SK-N-MC (cell line): ENCODE measurements around the gene NEK11.
"Not testable (repeated sequence)": the region's sequence is repeated elsewhere in the genome, so short reads cannot be mapped to it uniquely, and the experiment has no call there.

Source experiments
- DNase-seq: peaks from one replicate; pipeline ENCODE4 v3.0.0-alpha.2; 2011; ENCODE audit warnings: low read depth, low spot score
- H3K27ac ChIP-seq: fragments of 200-600 bp; sonication (generic); 2 replicates; pipeline ENCODE4 v1.5.1; 2016; ENCODE audit warnings: mixed run types
- H3K36me3 ChIP-seq: fragments of 200-600 bp; sonication (generic); 2 replicates; pipeline ENCODE4 v1.6.1; 2017; ENCODE audit warnings: antibody characterized with exemption, low read length, mixed read lengths; ENCODE audit not compliant: insufficient read depth
- H3K4me3 ChIP-seq: fragments of 200-600 bp; sonication (generic); 2 replicates; pipeline ENCODE4 v1.5.1; 2016
- H3K9ac ChIP-seq: fragments of 200-600 bp; sonication (generic); 2 replicates; pipeline ENCODE4 v1.8.0; 2017; ENCODE audit warnings: mixed run types, mixed read lengths; ENCODE audit not compliant: insufficient read length
- H3K9me3 ChIP-seq: fragments of 200-600 bp; sonication (generic); 2 replicates; pipeline ENCODE4 v1.6.1; 2017; ENCODE audit warnings: low read depth, mild to moderate bottlenecking, antibody characterized with exemption, low read length, moderate library complexity, mixed read lengths
- EZH2 ChIP-seq: fragments of 200-600 bp; sonication (generic); IDR thresholded peaks from one replicate; pipeline ENCODE4 v1.6.1; 2017; ENCODE audit warnings: antibody characterized with exemption
- FOXP2 ChIP-seq: optimal IDR thresholded peaks from 2 replicates; pipeline ENCODE3; 2011; ENCODE audit warnings: mild to moderate bottlenecking, moderate library complexity; ENCODE audit not compliant: insufficient read depth; ENCODE audit errors: extremely low read length, control extremely low read depth
- POLR2AphosphoS5 ChIP-seq: IDR thresholded peaks from 2 replicates; pipeline ENCODE4 v1.6.1; 2012; ENCODE audit warnings: mild to moderate bottlenecking, low read depth, low read length, borderline replicate concordance

Gene NEK11

DNA sequence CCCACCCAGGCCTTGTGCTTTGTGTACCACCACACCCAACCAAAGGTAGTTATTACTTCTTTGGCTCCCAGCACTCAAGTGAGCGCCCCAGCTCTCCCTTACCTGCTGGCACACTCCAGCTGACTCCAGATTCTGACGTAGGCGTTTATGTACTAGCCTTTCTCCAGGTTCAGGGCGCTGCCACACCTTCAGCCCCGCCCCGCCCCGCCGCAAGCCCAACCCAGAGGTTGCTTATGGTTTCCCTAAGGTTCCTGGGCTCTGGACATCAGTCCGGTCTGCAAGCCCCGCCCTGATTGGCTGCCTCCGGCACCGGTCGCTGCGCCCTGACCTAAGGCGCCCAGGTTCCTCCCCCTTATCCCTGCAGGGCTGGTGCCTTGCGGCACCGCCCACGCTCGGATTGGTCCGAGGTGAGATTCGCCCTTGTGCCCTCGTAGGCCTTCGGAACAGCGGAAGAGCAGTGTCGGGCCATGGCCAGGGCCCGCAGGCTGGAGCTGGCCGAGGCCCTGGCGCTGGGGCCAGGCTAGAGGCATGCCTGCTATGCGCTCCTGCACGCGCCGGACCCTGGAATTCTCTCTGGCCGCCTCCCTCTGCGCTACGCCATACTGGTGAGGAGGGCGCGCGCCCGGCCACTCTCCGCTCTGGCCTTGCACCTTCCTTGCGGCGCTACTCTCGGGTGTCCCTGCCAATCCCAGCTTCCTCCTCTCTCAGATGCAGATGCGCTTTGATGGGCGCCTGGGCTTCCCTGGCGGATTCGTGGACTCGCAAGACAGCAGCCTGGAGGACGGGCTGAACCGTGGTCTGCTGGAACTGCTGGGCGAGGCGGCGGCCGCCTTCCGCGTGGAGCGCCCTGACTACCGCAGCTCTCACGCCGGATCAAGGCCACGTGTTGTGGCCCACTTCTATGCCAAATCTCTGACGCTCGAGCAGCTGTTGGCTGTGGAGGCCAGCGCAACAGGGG lies 335.1 kb downstream of the NEK11 start:
- TF ChIP-seq POLR2AphosphoS5 (no peak), FOXP2 (no peak), EZH2 (no peak)
- no peaks in the 10 kb centered on the region for H3K9me3 ChIP-seq
- H3K4me3 ChIP-seq, result no peak overlapping the region
- H3K9ac ChIP-seq, result no peak overlapping the region
- no peak overlapping the region for H3K27ac ChIP-seq
- H3K36me3 ChIP-seq, result no peaks in the 10 kb centered on the region
- DNase-seq, result no peak

DNA sequence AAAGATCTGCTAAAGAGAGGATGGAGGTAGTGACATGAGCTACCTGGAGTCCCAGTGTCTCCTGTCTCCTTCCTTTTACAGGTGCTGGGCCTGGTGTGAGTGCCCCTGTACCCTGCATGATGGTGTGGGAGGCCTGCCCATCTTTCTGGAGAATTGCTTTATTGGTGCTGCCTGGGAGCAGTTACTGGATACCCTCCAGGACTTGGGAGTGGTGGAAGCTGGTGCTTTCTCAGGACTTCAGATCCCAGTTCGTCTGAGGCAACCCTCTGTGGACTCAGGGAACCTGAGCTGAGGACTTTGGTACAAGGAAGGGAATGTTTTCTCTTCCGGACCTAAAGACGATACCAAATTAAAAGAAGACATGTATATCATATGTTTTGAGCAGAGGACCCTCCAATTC lies 336.6 kb downstream of the NEK11 start:
- no peaks in the 10 kb centered on the region for H3K9me3 ChIP-seq
- no peak overlapping the region for H3K9ac ChIP-seq
- H3K36me3 ChIP-seq, result no peaks in the 10 kb centered on the region
- no peak overlapping the region for H3K4me3 ChIP-seq
- H3K27ac ChIP-seq, result no peak overlapping the region
- TF ChIP-seq EZH2, result no peak
- no peak for TF ChIP-seq POLR2AphosphoS5
- no peak for TF ChIP-seq FOXP2
- DNase-seq, result no peak

DNA sequence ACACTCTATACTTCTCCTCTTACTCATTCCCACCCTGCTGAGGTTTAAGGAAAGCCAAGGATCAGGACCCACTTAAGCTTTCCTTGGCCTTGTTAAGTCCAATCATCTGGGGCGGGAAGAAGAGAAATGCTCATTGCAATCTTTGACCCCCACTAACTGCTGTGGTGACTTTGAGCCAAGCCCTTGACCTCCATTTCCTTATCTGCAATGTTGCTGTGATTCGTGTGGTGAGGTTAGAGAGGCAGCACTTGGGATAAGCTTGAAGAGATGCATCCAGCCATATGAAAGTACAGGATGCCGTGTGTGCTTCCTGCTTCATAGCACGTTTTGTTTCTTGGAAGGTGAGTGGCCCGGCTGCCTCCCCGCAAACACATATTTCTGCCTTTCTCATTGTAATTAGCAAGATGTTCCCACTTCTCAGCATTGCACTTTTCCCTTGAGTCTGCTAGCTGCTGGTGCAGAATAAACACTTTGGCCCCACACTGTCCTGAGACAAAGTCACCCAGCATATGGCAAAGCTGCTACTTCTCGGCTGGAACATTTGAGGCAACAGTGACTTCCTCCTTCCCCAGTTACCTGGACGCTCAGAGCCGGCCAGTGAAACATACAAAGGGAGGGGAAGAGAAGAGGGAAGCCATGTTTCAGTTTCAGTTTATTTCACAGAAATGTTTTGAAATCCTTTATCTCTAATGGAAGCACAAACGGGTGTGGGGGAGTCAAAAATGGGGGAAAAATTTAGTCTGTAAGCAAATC lies 344.4 kb downstream of the NEK11 start:
- no peak for DNase-seq
- H3K9me3 ChIP-seq, result no peaks in the 10 kb centered on the region
- H3K9ac ChIP-seq, result no peak overlapping the region
- no peak overlapping the region for H3K4me3 ChIP-seq
- no peaks in the 10 kb centered on the region for H3K36me3 ChIP-seq
- TF ChIP-seq POLR2AphosphoS5, result no peak
- TF ChIP-seq FOXP2, result no peak
- no peak for TF ChIP-seq EZH2
- no peak overlapping the region for H3K27ac ChIP-seq

DNA sequence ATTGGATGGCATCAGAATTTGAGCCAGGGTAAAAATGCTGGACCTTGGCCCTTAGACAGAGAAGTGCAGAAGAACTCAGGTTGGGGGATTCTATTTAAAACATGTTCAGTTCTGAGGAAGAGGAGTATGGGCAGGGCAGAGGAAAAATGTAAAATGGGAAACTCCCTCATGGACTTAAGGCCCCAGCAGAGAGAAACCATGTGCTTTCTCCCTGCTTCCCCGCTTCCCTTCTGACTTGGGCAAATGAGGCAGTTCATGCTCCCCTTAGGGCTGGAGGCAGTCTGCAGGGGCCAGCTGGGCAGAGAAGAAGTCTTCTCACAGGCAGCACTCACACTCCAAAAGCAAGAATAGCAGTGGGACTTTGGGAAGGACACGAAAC lies 345.0 kb downstream of the NEK11 start:
- H3K4me3 ChIP-seq, result no peak overlapping the region
- H3K27ac ChIP-seq, result no peak overlapping the region
- DNase-seq, result no peak
- TF ChIP-seq FOXP2 (no peak), POLR2AphosphoS5 (no peak), EZH2 (no peak)
- H3K9ac ChIP-seq, result no peak overlapping the region
- no peaks in the 10 kb centered on the region for H3K36me3 ChIP-seq
- no peaks in the 10 kb centered on the region for H3K9me3 ChIP-seq

DNA sequence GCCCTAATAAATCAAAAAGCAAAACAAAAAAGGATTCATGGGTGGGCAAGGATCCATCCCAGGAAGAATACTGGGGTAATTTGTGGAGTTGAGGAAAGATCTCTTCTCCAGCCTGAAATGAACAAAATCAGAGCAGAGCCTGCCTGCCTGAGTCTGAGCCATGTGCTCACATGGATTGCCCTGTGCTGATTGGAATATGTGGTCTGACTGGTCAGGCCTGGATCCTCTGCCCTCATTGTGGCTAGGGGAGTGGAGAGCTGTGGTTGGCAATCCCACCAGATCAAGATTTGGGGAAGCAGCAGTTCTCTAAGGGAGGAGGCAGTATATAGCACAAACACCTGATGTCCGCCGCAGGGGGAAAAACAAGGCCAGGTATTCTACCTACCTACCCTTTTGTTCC lies 348.1 kb downstream of the NEK11 start:
- H3K9ac ChIP-seq, result no peak overlapping the region
- H3K36me3 ChIP-seq, result no peaks in the 10 kb centered on the region
- DNase-seq, result no peak
- no peaks in the 10 kb centered on the region for H3K9me3 ChIP-seq
- no peak overlapping the region for H3K27ac ChIP-seq
- TF ChIP-seq POLR2AphosphoS5, result no peak
- no peak for TF ChIP-seq EZH2
- TF ChIP-seq FOXP2, result no peak
- H3K4me3 ChIP-seq, result no peak overlapping the region

DNA sequence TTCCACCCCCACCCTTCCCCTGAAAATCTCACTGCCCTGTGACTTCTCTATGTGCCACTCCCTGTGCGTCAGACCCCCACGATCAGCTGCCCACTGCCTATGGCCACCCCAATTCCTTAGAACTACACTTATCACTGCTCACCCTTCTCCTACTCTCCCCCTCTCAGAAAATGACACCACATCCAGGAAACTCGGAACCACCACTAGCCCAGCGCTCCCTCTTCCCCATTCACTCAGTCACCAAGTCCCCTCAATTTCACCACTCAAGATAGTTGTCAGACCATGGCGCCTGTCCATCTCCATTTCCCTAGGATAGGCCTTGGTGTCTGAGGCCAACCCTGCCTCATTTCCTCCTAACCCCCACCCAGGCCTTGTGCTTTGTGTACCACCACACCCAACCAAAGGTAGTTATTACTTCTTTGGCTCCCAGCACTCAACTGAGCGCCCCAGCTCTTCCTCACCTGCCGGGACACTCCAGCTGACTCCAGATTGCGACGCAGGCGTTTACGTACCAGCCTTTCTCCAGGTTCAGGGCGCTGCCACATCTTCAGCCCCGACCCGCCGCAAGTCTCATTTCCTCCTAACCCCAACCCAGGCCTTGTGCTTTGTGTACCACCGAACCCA lies 354.3 kb downstream of the NEK11 start:
- not testable (repeated sequence) for H3K4me3 ChIP-seq, H3K9ac ChIP-seq, H3K9me3 ChIP-seq, H3K27ac ChIP-seq, H3K36me3 ChIP-seq, DNase-seq

DNA sequence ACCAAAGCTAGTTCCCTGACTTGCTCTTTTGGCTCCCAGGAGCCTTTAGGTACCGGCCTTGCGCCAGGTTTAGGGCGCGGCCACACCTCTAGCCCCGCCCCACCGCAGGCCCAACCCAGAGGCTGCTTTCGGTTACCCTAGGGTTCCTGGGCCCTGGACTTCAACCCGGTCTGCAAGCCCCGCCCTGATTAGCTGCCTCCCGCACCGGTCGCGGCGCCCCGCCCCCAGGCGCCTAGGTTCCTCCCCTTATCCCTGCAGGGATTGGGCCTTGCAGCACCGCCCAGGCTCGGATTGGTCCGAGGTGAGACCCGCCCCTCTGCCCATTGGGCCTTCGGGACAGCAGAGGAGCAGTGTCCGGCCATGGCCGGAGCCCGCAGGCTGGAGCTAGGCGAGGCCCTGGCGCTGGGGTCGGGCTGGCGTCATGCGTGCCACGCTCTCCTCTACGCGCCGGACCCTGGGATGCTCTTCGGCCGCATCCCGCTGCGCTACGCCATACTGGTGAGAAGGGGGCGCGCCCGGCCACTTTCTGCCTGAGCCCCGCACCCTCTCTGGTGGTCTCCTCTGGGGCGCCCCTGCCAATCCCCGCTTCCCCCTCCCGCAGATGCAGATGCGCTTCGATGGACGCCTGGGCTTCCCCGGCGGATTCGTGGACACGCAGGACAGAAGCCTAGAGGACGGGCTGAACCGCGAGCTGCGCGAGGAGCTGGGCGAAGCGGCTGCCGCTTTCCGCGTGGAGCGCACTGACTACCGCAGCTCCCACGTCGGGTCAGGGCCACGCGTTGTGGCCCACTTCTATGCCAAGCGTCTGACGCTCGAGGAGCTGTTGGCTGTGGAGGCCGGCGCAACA lies 355.0 kb downstream of the NEK11 start, which contains the start of gene NUDT16:
NUDT16 (plus strand) TSS at position 330 of the 847 bp plus-strand sequence; CDS start at position 361, 31 bp downstream.
- no peak within 1 kb of the TSS for H3K27ac ChIP-seq
- H3K9ac ChIP-seq, result no peak within 1 kb of the TSS
- DNase-seq, result no peak

More for the DNA sequence above, 355.0 kb downstream of the NEK11 start, which contains the start of gene NUDT16:
- TF ChIP-seq FOXP2, result no peak
- no peak for TF ChIP-seq EZH2
- TF ChIP-seq POLR2AphosphoS5, result no peak
- H3K36me3 ChIP-seq, result no peaks in the 10 kb centered on the region
- no peak within 1 kb of the TSS for H3K4me3 ChIP-seq
- H3K9me3 ChIP-seq, result no peaks in the 10 kb centered on the region
